LHCN-M2 (cell line): ENCODE data around the gene TRPM4. TPM values are rescaled to one million over a fixed set of nuclear protein-coding genes. Genes with fewer than 3 reads are reported as not detected.
"Not testable (repeated sequence)": the region's sequence is repeated elsewhere in the genome, so short reads cannot be mapped to it uniquely, and the experiment has no call there.

Experiments used
- DNase-seq: peaks from one replicate; pipeline ENCODE4 v3.0.0-alpha.2; 2012; ENCODE audit warnings: low read depth
- total RNA-seq: library from RNA; depleted of rRNA; stranded (reverse); fragments of >200 nt; gene quantifications from 2 replicates; pipeline ENCODE4 v1.2.3, GENCODE V29; 2014

The TRPM4 gene
- total RNA-seq, 1 experiment from 2014 or later, result 13.9 TPM

GRCh38 chr19:49186108-49186507, 28.5 kb downstream of the TRPM4 start:
- DNase-seq, result no peak

GRCh38 chr19:49188626-49189200, 31.1 kb downstream of the TRPM4 start:
- DNase-seq, result no peak

GRCh38 chr19:49189259-49189658, 31.7 kb downstream of the TRPM4 start:
- no peak for DNase-seq

- DNase-seq, result no peak
Measured at GRCh38 chr19:49190781-49191180, 33.2 kb downstream of the TRPM4 start.

- DNase-seq, result no peak
Measured at GRCh38 chr19:49193822-49194394, 36.3 kb downstream of the TRPM4 start.

GRCh38 chr19:49194408-49194807, 36.8 kb downstream of the TRPM4 start:
- DNase-seq, result no peak

- DNase-seq, result no peak
Measured at GRCh38 chr19:49196527-49197240, 39.1 kb downstream of the TRPM4 start.

- DNase-seq, result peak; percentile 31
Measured at GRCh38 chr19:49200238-49200862, 42.8 kb downstream of the TRPM4 start.

GRCh38 chr19:49201042-49201441, 43.5 kb downstream of the TRPM4 start:
- DNase-seq, result no peak

GRCh38 chr19:49205114-49205513, 47.5 kb downstream of the TRPM4 start:
- DNase-seq, result no peak

- not testable (repeated sequence) for DNase-seq
Measured at GRCh38 chr19:49209502-49209901, 51.9 kb downstream of the TRPM4 start.

GRCh38 chr19:49210108-49210900, 52.7 kb downstream of the TRPM4 start:
- DNase-seq, result no peak

- DNase-seq, result no peak
Measured at GRCh38 chr19:49210901-49211451, 53.4 kb downstream of the TRPM4 start.

- peak; percentile 29 for DNase-seq
Measured at GRCh38 chr19:49212016-49212701, 54.6 kb downstream of the TRPM4 start.

GRCh38 chr19:49213791-49214190, 56.2 kb downstream of the TRPM4 start:
- no peak for DNase-seq

GRCh38 chr19:49214701-49215100, 57.1 kb downstream of the TRPM4 start:
- no peak for DNase-seq

- DNase-seq, result peak; percentile 83
Measured at GRCh38 chr19:49216071-49216470, 58.5 kb downstream of the TRPM4 start.

- peak; percentile 24 for DNase-seq
Measured at GRCh38 chr19:49217382-49217781, 59.8 kb downstream of the TRPM4 start.

- DNase-seq, result peak; percentile 28
Measured at GRCh38 chr19:49222011-49222410, 64.4 kb downstream of the TRPM4 start.

GRCh38 chr19:49222528-49222927, 64.9 kb downstream of the TRPM4 start:
- DNase-seq, result no peak

GRCh38 chr19:49223472-49223871, 65.9 kb downstream of the TRPM4 start:
- no peak for DNase-seq
